ENCODE results near the gene ST3GAL4. TPM values are rescaled to one million over a fixed set of nuclear protein-coding genes. Genes with fewer than 3 reads are reported as not detected.

Gene ST3GAL4
- total and polyA plus RNA-seq, 2 experiments from 2014 or later: 27.3 to 53.3 TPM

- Histone ChIP-seq H3K9me3 (ENCODE audit: low read depth) (no peaks in the 10 kb centered on the region), H3K9me2 (ENCODE audit: insufficient read depth) (no peaks in the 10 kb centered on the region), H3K36me3 (ENCODE audit: low read depth) (no peaks in the 10 kb centered on the region), H3K27me3 (replicated peaks; ENCODE audit: insufficient read depth) (no peaks in the 10 kb centered on the region), H3K27ac (peak overlapping the region; percentile 98), H2AFZ (no peak overlapping the region; the same call in 1 of the 2 replicates), H3K79me2 (ENCODE audit: insufficient read depth) (no peaks in the 10 kb centered on the region; the same call in 1 of the 2 replicates), H4K20me1 (ENCODE audit: insufficient read depth) (no peaks in the 10 kb centered on the region), H3F3A (ENCODE audit: insufficient read depth) (peaks cover 47% of the 10 kb centered on the region), H3K4me2 (ENCODE audit: unreplicated experiment) (peak overlapping the region; percentile 78), H3K4me1 (ENCODE audit: insufficient read depth) (peaks cover 39% of the 10 kb centered on the region), H3K9ac (peak overlapping the region; percentile 83), H3K4me3 (no peak overlapping the region)
- peak; percentile 61 for DNase-seq
- TF ChIP-seq EZH2phosphoT487 (IDR thresholded peaks at IDR 0.05; ENCODE audit: insufficient read depth, low read depth): no peak
- no peak for TF ChIP-seq EZH2 (IDR thresholded peaks at IDR 0.05; ENCODE audit: insufficient read depth, poor library complexity, severe bottlenecking)
- WGBS, 2 experiments (ENCODE audit: low coverage in 1 of 2, low lambda C conversion rate in 2 of 2, missing lambda C conversion rate in 2 of 2): 48 to 55% methylated on average over 5 of the region's 5 CpGs
- in situ Hi-C loops (cut with MboI): no loop called here
These were observed 36.1 kb upstream of the ST3GAL4 start for GRCh38 chr11:126319374-126319740.

- no peaks in the 10 kb centered on the region for H4K20me1 ChIP-seq (ENCODE audit: insufficient read depth)
- TF ChIP-seq EZH2phosphoT487 (IDR thresholded peaks at IDR 0.05; ENCODE audit: insufficient read depth, low read depth) (no peak), EZH2 (IDR thresholded peaks at IDR 0.05; ENCODE audit: insufficient read depth, poor library complexity, severe bottlenecking) (no peak)
- WGBS, 2 experiments (ENCODE audit: low coverage in 1 of 2, low lambda C conversion rate in 2 of 2, missing lambda C conversion rate in 2 of 2): 81% methylated on average over 3 of the region's 3 CpGs
- H3K9me3 ChIP-seq (ENCODE audit: low read depth): no peaks in the 10 kb centered on the region
- H3K27me3 ChIP-seq (replicated peaks; ENCODE audit: insufficient read depth): no peaks in the 10 kb centered on the region
- H3K27ac ChIP-seq: peak overlapping the region; percentile 39
- no peak overlapping the region for H3K4me2 ChIP-seq (ENCODE audit: unreplicated experiment)
- peak; percentile 45 for DNase-seq
- no peak overlapping the region for H2AFZ ChIP-seq
- H3K9me2 ChIP-seq (ENCODE audit: insufficient read depth): no peaks in the 10 kb centered on the region
- H3K36me3 ChIP-seq (ENCODE audit: low read depth): no peaks in the 10 kb centered on the region
- peaks cover 28% of the 10 kb centered on the region for H3K4me1 ChIP-seq (ENCODE audit: insufficient read depth)
- no peak overlapping the region for H3K9ac ChIP-seq
- in situ Hi-C loops (cut with MboI): no loop called here
- peaks cover 26% of the 10 kb centered on the region for H3F3A ChIP-seq (ENCODE audit: insufficient read depth)
- no peaks in the 10 kb centered on the region; the same call in 1 of the 2 replicates for H3K79me2 ChIP-seq (ENCODE audit: insufficient read depth)
- no peak overlapping the region for H3K4me3 ChIP-seq
These were observed 32.5 kb upstream of the ST3GAL4 start for GRCh38 chr11:126322996-126323395.

- peaks cover 14% of the 10 kb centered on the region for H3F3A ChIP-seq (ENCODE audit: insufficient read depth)
- H3K27me3 ChIP-seq (replicated peaks; ENCODE audit: insufficient read depth): no peaks in the 10 kb centered on the region
- H2AFZ ChIP-seq: no peak overlapping the region
- H3K4me3 ChIP-seq: no peak overlapping the region
- TF ChIP-seq EZH2 (IDR thresholded peaks at IDR 0.05; ENCODE audit: insufficient read depth, poor library complexity, severe bottlenecking): no peak
- TF ChIP-seq EZH2phosphoT487 (IDR thresholded peaks at IDR 0.05; ENCODE audit: insufficient read depth, low read depth): no peak
- in situ Hi-C loops (cut with MboI): no loop called here
- H3K9me2 ChIP-seq (ENCODE audit: insufficient read depth): no peaks in the 10 kb centered on the region
- peaks cover 18% of the 10 kb centered on the region for H3K4me1 ChIP-seq (ENCODE audit: insufficient read depth)
- H4K20me1 ChIP-seq (ENCODE audit: insufficient read depth): no peaks in the 10 kb centered on the region
- no peak overlapping the region for H3K9ac ChIP-seq
- H3K4me2 ChIP-seq (ENCODE audit: unreplicated experiment): no peak overlapping the region
- no peak for DNase-seq
- H3K9me3 ChIP-seq (ENCODE audit: low read depth): no peaks in the 10 kb centered on the region
- H3K36me3 ChIP-seq (ENCODE audit: low read depth): no peaks in the 10 kb centered on the region
- H3K79me2 ChIP-seq (ENCODE audit: insufficient read depth): no peaks in the 10 kb centered on the region
- no peak overlapping the region for H3K27ac ChIP-seq
- WGBS, 2 experiments (ENCODE audit: low coverage in 1 of 2, low lambda C conversion rate in 2 of 2, missing lambda C conversion rate in 2 of 2): 95 to 96% methylated on average over 17 of the region's 17 CpGs
These were observed 28.0 kb upstream of the ST3GAL4 start for GRCh38 chr11:126327281-126328000.

GRCh38 chr11:126328001-126328390 is 27.5 kb upstream of the ST3GAL4 start:
- H3K9me3 ChIP-seq (ENCODE audit: low read depth): no peaks in the 10 kb centered on the region
- no peak overlapping the region for H3K4me2 ChIP-seq (ENCODE audit: unreplicated experiment)
- H3K27me3 ChIP-seq (replicated peaks; ENCODE audit: insufficient read depth): no peaks in the 10 kb centered on the region
- 93 to 95% methylated on average over 19 to 20 of the region's 20 CpGs for WGBS, 2 experiments (ENCODE audit: low coverage in 1 of 2, low lambda C conversion rate in 2 of 2, missing lambda C conversion rate in 2 of 2)
- H3F3A ChIP-seq (ENCODE audit: insufficient read depth): peaks cover 17% of the 10 kb centered on the region
- H3K36me3 ChIP-seq (ENCODE audit: low read depth): no peaks in the 10 kb centered on the region
- DNase-seq: no peak
- no peaks in the 10 kb centered on the region for H3K79me2 ChIP-seq (ENCODE audit: insufficient read depth)
- in situ Hi-C loops (cut with MboI): no loop called here
- H4K20me1 ChIP-seq (ENCODE audit: insufficient read depth): no peaks in the 10 kb centered on the region
- peaks cover 18% of the 10 kb centered on the region for H3K4me1 ChIP-seq (ENCODE audit: insufficient read depth)
- H3K9ac ChIP-seq: no peak overlapping the region
- H3K4me3 ChIP-seq: no peak overlapping the region
- no peak overlapping the region for H2AFZ ChIP-seq
- no peak for TF ChIP-seq EZH2phosphoT487 (IDR thresholded peaks at IDR 0.05; ENCODE audit: insufficient read depth, low read depth)
- no peak for TF ChIP-seq EZH2 (IDR thresholded peaks at IDR 0.05; ENCODE audit: insufficient read depth, poor library complexity, severe bottlenecking)
- no peaks in the 10 kb centered on the region for H3K9me2 ChIP-seq (ENCODE audit: insufficient read depth)
- H3K27ac ChIP-seq: no peak overlapping the region

Data from GM23248 (cell line).